DND-41 (cell line): ENCODE data around the gene SEMA5A.

Experiments used
- ATAC-seq: fragments of 200-7000 bp; cut with Tn5 transposase; 3 replicates; pipeline ENCODE4 v1.9.1; 2021; ENCODE audit warnings: low read depth; ENCODE audit not compliant: insufficient read depth
- DNase-seq: peaks from one replicate; pipeline ENCODE4 v3.0.0-alpha.2; 2020
- H2AFZ ChIP-seq: 2 replicates; pipeline ENCODE4 v1.6.0; 2012; ENCODE audit warnings: low read depth, low read length
- H3K27ac ChIP-seq: 2 replicates; pipeline ENCODE4 v1.5.1; 2012; ENCODE audit warnings: low read length, inconsistent platforms
- H3K27me3 ChIP-seq: fragments of 200-600 bp; sonication (generic); 2 replicates; pipeline ENCODE4 v1.6.0; 2012; ENCODE audit warnings: low read length, mild to moderate bottlenecking, inconsistent platforms; ENCODE audit not compliant: insufficient read depth, poor library complexity
- H3K36me3 ChIP-seq: 2 replicates; pipeline ENCODE4 v1.5.1; 2012; ENCODE audit warnings: low read length, inconsistent platforms; ENCODE audit not compliant: insufficient read depth
- H3K4me1 ChIP-seq: 2 replicates; pipeline ENCODE4 v1.5.1; 2012; ENCODE audit warnings: mild to moderate bottlenecking, low read length; ENCODE audit not compliant: insufficient read depth
- H3K4me2 ChIP-seq: 2 replicates; pipeline ENCODE4 v1.6.0; 2012; ENCODE audit warnings: mild to moderate bottlenecking, moderate library complexity, low read length, inconsistent platforms; ENCODE audit not compliant: insufficient read depth
- H3K4me3 ChIP-seq, 2 experiments: fragments of 200-600 bp in 1 of 2; shearing (Covaris generic) in 1 of 2; 2 replicates each; pipeline ENCODE4 v1.5.1; 2012 to 2016; ENCODE audit warnings: inconsistent platforms in 2 of 2, low read length in 2 of 2, mild to moderate bottlenecking in 2 of 2, low read depth in 1 of 2, moderate library complexity in 1 of 2
- H3K79me2 ChIP-seq: 2 replicates; pipeline ENCODE4 v1.6.0; 2012; ENCODE audit warnings: low read length, inconsistent platforms; ENCODE audit not compliant: insufficient read depth
- H3K9ac ChIP-seq: 2 replicates; pipeline ENCODE4 v1.6.0; 2012; ENCODE audit warnings: low read depth, mild to moderate bottlenecking, inconsistent platforms, low read length, moderate library complexity
- H3K9me3 ChIP-seq: 2 replicates; pipeline ENCODE4 v1.5.1; 2012; ENCODE audit warnings: low read length, moderate library complexity, mild to moderate bottlenecking, inconsistent platforms; ENCODE audit not compliant: insufficient read depth, severe bottlenecking
- H4K20me1 ChIP-seq: 2 replicates; pipeline ENCODE4 v1.6.0; 2012; ENCODE audit warnings: low read length; ENCODE audit not compliant: insufficient read depth
- EZH2 ChIP-seq: IDR thresholded peaks from 3 replicates; pipeline ENCODE4 v1.6.1; 2012; ENCODE audit warnings: borderline replicate concordance, low read depth, mild to moderate bottlenecking, moderate library complexity, low read length, inconsistent platforms; ENCODE audit not compliant: severe bottlenecking
- TF ChIP-seq, protein P1 (sequence below): IDR thresholded peaks from 2 replicates; pipeline ENCODE4 v1.5.1; 2012; ENCODE audit warnings: borderline replicate concordance, low read length, moderate library complexity, mild to moderate bottlenecking; ENCODE audit not compliant: poor library complexity, severe bottlenecking; ENCODE audit errors: extremely low read depth

SEMA5A gene

DNA sequence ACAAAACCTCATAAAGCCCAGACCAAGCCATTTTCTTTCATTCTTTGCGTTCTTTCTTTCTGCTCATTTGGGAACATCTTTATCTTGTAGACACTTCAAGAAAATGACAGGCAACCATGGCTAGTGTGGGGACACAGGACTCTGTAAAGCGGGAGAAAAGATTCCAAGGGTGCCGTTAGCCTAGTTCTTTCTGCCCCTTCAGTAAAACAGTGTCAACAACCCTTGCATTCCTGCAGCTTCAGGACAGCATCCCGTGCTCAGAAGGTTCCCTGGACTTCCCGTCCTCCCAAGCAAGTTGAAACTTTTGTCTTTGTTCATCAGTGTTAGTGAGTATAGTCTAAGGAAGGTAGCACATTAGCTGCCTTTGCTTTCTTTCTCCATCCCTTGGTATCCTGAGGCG, 42.4 kb upstream of the SEMA5A start:
- H3K27ac ChIP-seq: no peak overlapping the region
- no peaks in the 10 kb centered on the region for H3K79me2 ChIP-seq
- no peaks in the 10 kb centered on the region for H3K9me3 ChIP-seq
- H2AFZ ChIP-seq: no peak overlapping the region
- H4K20me1 ChIP-seq: no peaks in the 10 kb centered on the region
- TF ChIP-seq, protein P1, sequence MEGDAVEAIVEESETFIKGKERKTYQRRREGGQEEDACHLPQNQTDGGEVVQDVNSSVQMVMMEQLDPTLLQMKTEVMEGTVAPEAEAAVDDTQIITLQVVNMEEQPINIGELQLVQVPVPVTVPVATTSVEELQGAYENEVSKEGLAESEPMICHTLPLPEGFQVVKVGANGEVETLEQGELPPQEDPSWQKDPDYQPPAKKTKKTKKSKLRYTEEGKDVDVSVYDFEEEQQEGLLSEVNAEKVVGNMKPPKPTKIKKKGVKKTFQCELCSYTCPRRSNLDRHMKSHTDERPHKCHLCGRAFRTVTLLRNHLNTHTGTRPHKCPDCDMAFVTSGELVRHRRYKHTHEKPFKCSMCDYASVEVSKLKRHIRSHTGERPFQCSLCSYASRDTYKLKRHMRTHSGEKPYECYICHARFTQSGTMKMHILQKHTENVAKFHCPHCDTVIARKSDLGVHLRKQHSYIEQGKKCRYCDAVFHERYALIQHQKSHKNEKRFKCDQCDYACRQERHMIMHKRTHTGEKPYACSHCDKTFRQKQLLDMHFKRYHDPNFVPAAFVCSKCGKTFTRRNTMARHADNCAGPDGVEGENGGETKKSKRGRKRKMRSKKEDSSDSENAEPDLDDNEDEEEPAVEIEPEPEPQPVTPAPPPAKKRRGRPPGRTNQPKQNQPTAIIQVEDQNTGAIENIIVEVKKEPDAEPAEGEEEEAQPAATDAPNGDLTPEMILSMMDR: no peak
- no peak for TF ChIP-seq EZH2
- DNase-seq: no peak
- no peaks in the 10 kb centered on the region for H3K36me3 ChIP-seq
- H3K4me3 ChIP-seq: no peak overlapping the region
- H3K4me1 ChIP-seq: no peaks in the 10 kb centered on the region
- no peak for ATAC-seq
- H3K9ac ChIP-seq: no peak overlapping the region
- no peak overlapping the region for H3K4me2 ChIP-seq
- no peaks in the 10 kb centered on the region for H3K27me3 ChIP-seq

DNA sequence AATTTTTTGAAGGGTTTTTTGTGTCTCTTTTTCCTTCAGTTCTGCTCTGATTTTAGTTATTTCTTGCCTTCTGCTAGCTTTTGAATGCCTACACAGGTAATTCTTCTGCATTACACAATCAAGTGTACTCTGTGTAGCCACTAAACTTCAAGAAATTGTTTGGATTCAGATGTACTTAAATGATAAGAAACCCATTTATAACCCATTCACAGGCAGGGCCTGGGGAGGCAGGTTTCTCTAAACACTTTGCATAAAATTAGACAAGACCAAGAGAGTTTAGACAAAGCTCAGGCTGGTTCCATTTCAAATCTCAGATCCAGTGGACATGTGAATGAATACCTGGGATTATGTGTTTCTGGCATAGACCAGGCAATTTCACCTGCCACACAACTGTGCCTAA, 41.3 kb upstream of the SEMA5A start:
- Histone ChIP-seq H3K9ac (no peak overlapping the region), H4K20me1 (no peaks in the 10 kb centered on the region), H3K9me3 (no peaks in the 10 kb centered on the region), H3K4me2 (no peak overlapping the region), H3K4me1 (no peaks in the 10 kb centered on the region), H2AFZ (no peak overlapping the region), H3K27ac (no peak overlapping the region), H3K4me3 (no peak overlapping the region), H3K79me2 (no peaks in the 10 kb centered on the region), H3K36me3 (no peaks in the 10 kb centered on the region), H3K27me3 (no peaks in the 10 kb centered on the region)
- ATAC-seq: no peak
- TF ChIP-seq, protein P1: no peak
- TF ChIP-seq EZH2: no peak
- no peak for DNase-seq

DNA sequence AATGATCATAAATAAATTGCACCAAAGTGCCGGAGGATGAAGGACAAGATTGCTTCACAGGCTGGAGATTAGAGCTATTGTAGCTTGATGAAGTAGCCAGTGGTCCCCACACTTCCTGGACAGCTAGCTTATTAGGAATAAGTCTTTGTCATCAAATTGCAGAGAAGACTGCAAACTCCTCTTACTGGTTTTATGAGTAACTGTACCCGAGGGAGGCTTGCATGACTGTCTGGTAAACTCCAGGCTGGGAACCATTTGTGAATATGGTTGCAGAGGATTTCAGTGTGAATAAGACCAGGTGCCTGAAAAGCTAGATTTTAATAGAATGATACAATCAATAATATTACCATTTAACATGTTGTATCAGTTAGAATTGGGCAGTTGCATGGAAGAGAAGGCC, 36.5 kb upstream of the SEMA5A start:
- ATAC-seq (no peak), DNase-seq (no peak)
- Histone ChIP-seq H3K4me2 (no peak overlapping the region), H3K9me3 (no peaks in the 10 kb centered on the region), H3K36me3 (no peaks in the 10 kb centered on the region), H4K20me1 (no peaks in the 10 kb centered on the region), H3K9ac (no peak overlapping the region), H3K4me3 (no peak overlapping the region), H3K79me2 (no peaks in the 10 kb centered on the region), H3K4me1 (no peaks in the 10 kb centered on the region), H3K27me3 (no peaks in the 10 kb centered on the region), H2AFZ (no peak overlapping the region), H3K27ac (no peak overlapping the region)
- no peak for TF ChIP-seq EZH2
- TF ChIP-seq, protein P1: no peak

DNA sequence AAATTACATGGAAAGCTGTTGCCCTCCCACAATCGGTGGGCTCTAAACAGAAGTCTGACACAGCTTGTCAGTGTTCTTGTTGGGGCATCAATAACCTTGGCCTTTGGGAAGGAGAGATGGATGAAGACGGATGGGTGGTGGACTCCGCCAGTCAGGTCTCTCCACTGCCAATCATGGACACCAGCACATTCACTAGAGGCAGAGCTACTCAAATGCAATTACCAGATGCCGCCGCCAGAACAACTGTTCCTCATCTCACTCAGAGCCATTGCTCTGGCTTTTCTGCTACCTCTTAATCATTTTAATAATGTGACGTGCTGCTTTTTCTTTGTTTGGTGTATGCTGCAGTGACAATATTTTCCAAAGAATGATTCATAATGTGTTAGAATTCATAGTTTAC, 27.9 kb upstream of the SEMA5A start:
- Histone ChIP-seq H3K79me2 (no peaks in the 10 kb centered on the region), H3K27ac (no peak overlapping the region), H3K4me1 (no peaks in the 10 kb centered on the region), H3K9ac (no peak overlapping the region), H3K4me3 (no peak overlapping the region), H3K4me2 (no peak overlapping the region), H2AFZ (no peak overlapping the region), H3K9me3 (no peaks in the 10 kb centered on the region), H4K20me1 (no peaks in the 10 kb centered on the region), H3K27me3 (no peaks in the 10 kb centered on the region), H3K36me3 (no peaks in the 10 kb centered on the region)
- ATAC-seq (no peak), DNase-seq (no peak)
- TF ChIP-seq, protein P1: no peak
- no peak for TF ChIP-seq EZH2
